DMS53 treated with DMSO at 0.1 percent for 48 hours (cell line): Measurements from ENCODE around the gene TMEM184A.
"Not testable (repeated sequence)": the region's sequence is repeated elsewhere in the genome, so short reads cannot be mapped to it uniquely, and the experiment has no call there.

Experiments used
- DNase-seq: peaks from one replicate; lab custom pipeline; 2025; ENCODE audit not compliant: unreplicated experiment; lab: John Stamatoyannopoulos, UW

TMEM184A gene

GRCh38 chr7:1529383-1530116, 26.5 kb downstream of the TMEM184A start:
- no peak for DNase-seq

- DNase-seq: no peak
Observed at GRCh38 chr7:1526271-1526754, 29.7 kb downstream of the TMEM184A start.

- DNase-seq: no peak
Observed at GRCh38 chr7:1525409-1525808, 30.6 kb downstream of the TMEM184A start.

GRCh38 chr7:1523844-1524243, 32.2 kb downstream of the TMEM184A start:
- DNase-seq: no peak

GRCh38 chr7:1523208-1523607, 32.8 kb downstream of the TMEM184A start:
- no peak for DNase-seq

- DNase-seq: no peak
Observed at GRCh38 chr7:1521456-1521855, 34.5 kb downstream of the TMEM184A start.

- peak; percentile 80 for DNase-seq
Observed at GRCh38 chr7:1520539-1521234, 35.3 kb downstream of the TMEM184A start.

GRCh38 chr7:1519322-1519922, 36.6 kb downstream of the TMEM184A start:
- not testable (repeated sequence) for DNase-seq

- no peak for DNase-seq
Observed at GRCh38 chr7:1516586-1517251, 39.3 kb downstream of the TMEM184A start.

GRCh38 chr7:1515509-1515967, 40.5 kb downstream of the TMEM184A start:
- not testable (repeated sequence) for DNase-seq

- DNase-seq: no peak
Observed at GRCh38 chr7:1514995-1515401, 41.0 kb downstream of the TMEM184A start.

- no peak for DNase-seq
Observed at GRCh38 chr7:1514407-1514806, 41.6 kb downstream of the TMEM184A start.

GRCh38 chr7:1513657-1514095, 42.3 kb downstream of the TMEM184A start:
- DNase-seq: no peak

- no peak for DNase-seq
Observed at GRCh38 chr7:1512781-1513656, 43.0 kb downstream of the TMEM184A start.

GRCh38 chr7:1511444-1512422, 44.3 kb downstream of the TMEM184A start:
- no peak for DNase-seq

- no peak for DNase-seq
Observed at GRCh38 chr7:1510780-1511154, 45.2 kb downstream of the TMEM184A start.

GRCh38 chr7:1509226-1509625, 46.8 kb downstream of the TMEM184A start:
- DNase-seq: no peak

GRCh38 chr7:1508277-1508758, 47.7 kb downstream of the TMEM184A start:
- no peak for DNase-seq
